HG02588 (cell line): ENCODE measurements around the gene FKBP4.

Experiments
- ATAC-seq: cut with Tn5 transposase; IDR thresholded peaks from one replicate; pipeline ENCODE4 v1.9.1; 2021; ENCODE audit warnings: mild to moderate bottlenecking, moderate library complexity; ENCODE audit not compliant: unreplicated experiment

FKBP4 gene

DNA sequence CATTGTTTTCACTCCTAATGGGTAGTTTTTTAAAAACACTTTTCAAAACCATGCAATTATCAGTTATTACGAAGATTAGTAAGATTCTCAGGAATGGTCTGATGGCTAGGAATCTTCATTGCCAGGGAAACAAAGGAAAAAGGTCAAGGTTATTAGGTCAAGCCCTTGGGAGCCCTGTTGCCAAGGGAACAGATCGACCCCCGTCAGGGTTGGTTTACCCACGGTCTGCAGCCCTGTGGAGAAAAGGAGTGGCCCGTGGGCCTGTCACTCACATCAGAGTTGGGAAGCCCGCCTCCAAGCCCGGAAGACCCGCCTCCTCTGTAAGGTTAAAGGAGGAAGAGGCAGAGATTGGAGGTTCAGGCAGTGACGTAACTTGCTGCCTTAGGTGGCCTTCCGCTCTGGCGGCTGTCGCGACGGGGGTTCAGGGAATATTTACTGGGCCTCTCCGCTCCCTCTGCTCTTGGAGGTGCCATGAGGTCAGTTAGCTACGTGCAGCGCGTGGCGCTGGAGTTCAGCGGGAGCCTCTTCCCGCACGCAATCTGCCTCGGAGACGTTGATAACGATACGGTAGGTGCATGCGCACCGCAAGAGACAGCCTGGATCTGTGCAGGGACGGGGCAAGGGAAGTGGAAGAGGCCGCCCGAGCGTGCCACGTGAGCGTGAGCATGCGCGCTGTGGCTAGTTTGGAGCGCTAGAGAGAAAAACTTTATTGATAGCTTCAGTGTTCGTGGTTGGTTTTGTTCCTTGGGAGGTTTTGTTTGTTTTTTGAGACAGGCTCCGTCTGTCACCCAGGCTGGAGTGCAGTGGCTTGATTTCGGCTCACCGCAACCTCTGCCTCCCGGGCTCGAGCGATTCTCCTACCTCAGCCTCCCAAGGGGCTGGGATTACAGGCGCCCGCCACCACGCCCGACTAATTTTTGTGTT, 17.8 kb downstream of the FKBP4 start, which contains the start of gene ITFG2:
Gene ITFG2, plus strand, starts transcription at position 379 of the 924 bp plus-strand sequence. Its CDS starts 93 bp downstream, at position 472.
- peak; percentile 96 for ATAC-seq

DNA sequence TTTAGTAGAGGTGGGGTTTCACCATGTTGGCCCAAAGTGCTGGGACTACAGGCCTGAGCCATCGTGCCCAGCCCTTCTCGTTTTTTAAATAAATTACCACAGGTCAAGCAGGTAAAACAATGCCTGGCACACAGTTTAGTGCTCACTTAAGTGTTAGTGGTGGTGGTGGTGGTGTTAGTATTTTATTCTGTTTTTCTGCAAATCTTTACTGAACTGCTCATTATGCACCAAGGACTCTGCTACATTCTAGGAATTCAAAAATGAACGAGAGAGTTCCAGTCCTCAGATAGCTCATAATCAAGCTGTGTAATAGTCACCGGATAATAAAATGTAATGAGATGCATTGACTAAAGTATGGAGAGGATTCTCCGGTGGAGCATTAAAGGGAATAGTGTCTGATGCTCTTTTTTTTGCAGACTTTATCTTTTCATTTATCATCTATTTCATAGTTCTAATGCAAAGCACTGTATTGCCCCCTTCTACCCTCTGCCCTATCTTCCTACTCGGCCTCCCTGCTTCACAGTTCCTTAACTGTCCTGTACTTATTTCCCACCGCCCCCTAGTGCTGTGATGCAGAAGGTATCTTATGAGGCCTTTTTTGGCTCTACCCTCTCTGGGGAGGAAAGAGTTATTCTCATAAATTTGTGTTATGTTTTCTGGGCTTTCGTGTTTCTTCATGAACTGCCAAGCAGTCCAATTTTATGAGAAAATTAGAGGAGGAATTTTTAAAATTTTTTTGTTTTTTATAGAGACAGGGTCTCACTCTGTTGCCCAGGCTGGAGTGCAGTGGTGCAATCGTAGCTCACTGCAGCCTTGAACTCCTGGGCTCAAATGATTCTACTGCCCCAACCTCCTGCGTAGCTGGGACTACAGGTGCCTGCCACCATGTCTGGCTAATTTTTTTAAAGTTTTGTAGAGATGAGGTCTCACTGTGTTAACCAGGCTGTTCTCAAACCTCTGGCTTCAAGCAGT, 18.7 kb downstream of the FKBP4 start:
- ATAC-seq = peak; percentile 31

DNA sequence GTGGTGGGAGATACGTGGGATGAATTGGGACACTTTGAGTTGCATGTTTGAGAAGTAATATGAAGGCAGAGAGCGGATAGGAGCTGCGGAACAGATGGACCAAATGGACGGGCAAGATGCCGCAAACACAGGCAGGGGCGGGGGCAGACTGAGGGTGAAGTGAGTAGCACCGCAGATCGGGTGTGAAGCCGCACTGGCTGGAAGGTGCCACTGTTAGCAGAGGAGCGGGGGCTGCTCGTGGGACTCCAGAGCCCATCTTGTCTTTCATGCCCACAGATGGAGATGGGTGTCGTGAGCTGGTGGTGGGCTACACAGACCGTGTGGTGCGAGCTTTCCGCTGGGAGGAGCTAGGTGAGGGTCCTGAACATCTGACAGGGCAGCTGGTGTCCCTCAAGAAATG, 25.0 kb downstream of the FKBP4 start:
- no peak for ATAC-seq

DNA sequence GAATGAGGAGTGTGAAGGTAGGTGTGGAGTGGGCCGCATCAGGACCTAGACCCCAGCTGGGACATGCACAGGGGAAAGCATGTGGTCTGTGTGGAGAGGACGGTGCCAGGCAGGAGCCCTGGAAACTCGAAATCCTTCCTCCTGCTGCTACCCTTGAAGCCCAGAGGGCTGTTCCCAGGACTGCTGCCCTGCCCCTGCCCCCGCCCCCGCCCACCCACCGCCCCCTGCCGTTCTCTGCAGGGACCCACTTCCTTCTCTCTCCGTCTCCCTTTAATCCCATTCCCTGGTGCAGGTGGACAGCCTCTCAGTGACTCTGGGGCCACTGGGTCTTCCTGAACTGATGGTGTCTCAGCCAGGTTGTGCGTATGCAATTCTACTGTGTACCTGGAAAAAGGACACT, 25.7 kb downstream of the FKBP4 start:
- no peak for ATAC-seq

DNA sequence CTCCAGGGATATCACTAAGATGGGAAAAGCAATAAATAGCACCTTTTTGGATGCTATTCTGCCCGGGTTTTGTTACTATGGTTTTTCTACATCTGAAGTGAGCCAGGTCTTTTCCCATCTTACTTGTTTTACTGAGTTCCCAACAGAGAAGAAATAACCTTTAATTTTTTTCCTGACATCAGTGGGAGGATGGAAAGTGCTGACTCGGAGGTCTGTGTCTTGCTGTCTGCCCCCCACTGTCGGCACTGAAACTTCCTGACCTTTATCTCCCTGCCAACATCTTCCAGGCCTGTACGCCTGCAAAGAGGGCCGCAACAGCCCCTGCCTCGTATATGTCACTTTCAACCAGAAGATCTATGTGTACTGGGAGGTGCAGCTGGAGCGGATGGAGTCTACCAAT, 28.7 kb downstream of the FKBP4 start:
- ATAC-seq = no peak

DNA sequence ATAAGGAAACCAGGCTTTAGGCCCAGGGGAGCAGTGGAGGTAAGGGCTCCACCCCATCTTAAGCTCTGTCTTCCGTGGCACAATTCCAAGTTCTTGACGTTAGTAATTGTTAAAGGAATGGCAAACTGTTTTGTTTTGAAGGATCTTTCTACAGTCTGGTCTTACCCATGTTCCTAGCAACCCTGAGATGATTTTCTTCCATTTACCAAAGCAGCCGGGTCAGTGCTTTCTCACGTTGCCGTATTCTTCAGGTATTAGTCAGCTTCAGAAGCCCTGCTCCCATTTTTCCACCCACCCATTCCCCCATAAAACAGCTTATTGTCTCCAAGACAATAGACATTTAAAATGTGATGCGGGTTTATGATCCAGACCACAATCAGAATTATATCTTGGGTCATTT, 29.8 kb downstream of the FKBP4 start:
- no peak for ATAC-seq

DNA sequence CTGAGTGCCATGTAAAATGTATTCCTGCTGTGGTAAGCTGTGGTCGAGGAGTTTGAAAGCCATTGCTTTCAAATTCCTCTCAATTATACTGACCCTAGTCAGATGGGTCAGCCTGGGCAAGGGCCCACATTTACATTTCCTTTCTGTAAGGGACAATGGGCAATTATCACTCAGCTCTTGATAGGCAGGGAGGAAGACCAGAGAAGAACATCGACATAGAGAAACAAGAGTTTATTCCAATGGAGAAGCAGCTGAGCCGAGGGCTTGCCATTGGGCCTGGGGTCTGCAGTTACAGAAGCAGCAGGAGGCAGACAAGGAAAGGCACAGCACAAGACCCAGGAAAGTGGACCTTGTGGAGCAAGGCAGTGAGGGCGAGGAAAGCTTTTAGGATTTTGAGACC, 30.4 kb downstream of the FKBP4 start:
- ATAC-seq = no peak

DNA sequence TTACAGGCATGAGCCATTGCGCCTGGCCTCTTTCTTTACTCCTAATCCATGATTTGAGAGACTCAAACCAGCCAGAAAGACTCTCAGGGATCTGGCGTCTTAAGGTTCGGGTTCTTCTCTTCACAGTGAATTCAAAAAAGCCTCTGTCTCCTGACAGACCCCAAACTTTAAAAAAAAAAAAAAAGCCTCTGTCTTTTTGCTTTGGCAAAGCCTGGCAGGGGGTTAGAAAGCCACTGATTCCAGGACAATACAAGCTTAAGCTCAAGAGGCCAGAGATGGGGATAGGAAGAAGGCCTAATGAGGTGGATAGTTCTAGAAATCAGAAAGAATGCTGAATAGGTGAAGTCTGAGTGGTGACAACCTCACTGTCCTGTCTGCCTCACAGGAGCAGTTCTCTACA, 31.3 kb downstream of the FKBP4 start:
- no peak for ATAC-seq

DNA sequence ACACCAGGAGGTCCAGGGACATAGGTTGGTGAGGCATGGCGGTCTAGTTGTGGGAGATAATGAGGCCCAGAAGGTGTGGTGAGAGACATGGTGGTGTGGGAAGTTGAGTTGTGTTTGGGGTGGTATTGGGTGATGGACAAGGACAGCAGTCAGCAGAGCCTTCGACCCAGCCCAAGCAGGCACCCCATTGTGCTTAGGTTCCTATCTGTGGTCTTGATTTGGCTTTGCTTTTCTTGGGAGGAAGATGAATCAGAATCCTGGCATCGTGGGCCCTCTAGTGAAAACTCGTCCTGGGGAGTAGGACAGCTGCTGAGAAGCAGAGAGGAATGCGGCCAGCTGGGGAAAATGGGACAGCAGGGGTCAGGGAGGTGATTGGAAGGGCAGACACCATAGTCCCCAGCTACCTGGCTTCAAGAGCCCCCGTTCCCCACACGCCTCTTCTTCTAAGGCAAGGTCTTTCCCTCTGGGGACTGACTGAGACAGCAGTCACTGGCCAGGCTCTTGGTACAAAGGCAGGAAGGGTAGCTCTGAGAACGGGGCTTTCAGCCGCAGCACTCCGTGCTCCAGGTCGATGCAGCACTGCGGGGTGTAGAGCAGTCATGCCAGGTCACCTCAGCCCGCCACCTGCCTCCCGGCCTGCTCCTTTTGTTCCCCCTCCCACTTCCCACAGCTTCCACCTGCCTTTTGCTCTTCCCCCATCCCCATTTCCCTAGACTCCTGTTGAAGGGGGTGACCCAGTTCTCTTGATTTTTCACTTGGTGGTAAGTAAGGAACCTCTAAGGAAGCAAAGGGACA, 32.1 kb downstream of the FKBP4 start:
- no peak for ATAC-seq

DNA sequence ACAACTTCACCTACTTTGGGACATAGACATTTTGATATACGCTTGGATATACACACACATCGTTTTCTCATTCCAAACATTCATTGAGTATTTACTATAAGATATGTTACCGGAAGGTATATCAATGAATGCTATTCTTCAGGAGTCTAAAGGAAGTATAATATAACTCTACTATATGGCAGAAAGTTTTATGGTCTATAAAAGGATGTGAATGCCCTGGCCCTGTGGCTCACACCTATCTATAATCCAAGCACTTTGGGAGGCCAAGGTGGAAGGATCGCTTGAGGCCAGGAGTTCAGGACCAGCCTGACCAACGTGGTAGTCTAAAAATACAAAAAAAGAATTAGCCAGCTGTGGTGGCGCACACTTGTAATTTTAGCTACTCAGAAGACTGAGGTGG, 34.5 kb downstream of the FKBP4 start:
- ATAC-seq = no peak

DNA sequence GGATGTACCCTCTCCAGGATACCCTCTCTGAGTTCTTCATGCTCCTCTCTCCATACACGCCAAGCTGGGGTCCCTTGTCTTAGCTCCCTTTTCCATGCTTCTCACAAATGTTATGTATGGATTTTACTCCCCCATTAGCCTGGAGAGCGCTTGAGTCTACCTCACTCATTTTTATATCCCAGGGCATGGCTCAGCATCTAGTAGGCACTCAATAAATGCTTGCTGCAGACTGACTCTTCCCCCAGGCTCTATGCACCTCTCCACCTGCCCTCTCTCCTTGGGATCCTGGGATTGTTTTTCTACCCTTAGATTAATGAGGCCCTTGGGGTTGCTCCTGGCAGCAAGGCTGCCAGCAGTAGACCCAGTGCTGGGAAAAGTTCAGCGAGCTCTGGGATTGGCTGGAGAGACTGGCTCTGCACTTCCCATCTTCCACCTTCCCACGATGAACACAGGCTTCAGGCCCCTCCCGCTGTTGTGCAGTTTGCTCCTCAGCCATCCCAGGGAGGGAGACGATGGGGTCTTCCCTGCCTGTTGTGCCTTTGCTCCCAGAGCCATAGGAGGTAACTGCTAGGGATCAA, 37.9 kb downstream of the FKBP4 start:
- no peak for ATAC-seq

DNA sequence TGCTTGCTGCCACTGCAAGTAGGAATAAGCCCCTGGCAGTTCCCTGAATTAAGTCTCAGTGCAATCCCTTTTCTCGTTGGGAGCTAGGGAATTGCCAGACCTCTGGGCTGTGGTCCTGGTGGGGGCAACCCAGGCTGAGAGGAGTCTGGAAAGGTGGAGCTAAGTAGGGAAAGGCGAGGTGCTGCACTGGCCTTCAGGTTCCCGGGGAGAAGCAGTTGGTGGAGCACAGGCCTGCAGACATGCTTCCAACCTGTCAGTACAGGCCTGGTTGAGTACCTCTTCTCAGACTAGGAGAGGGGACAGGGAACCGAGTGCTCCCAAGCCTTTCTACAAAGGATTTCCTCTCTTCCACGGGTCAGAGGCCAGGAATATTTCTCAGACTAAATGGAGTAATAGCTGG, 38.6 kb downstream of the FKBP4 start:
- ATAC-seq = no peak

DNA sequence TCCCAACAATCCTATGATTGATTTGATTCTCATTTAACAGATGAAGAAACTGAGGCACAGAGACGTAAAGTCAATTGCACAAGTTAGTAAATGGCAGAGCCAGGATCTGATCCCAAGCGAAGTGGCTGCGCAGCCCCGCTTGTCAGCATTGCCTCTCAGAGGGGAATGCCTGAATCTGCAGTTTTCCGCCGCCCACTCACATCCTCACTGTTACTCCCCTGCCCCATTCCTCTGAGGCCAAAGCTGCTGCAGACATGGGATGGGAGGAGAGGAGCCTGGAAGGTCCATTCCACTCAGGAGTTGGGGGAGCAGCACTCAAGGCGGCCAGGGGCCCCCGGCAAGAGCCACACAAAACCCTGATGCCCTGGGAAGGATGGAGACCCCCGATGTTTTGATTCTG, 39.0 kb downstream of the FKBP4 start:
- ATAC-seq = no peak

DNA sequence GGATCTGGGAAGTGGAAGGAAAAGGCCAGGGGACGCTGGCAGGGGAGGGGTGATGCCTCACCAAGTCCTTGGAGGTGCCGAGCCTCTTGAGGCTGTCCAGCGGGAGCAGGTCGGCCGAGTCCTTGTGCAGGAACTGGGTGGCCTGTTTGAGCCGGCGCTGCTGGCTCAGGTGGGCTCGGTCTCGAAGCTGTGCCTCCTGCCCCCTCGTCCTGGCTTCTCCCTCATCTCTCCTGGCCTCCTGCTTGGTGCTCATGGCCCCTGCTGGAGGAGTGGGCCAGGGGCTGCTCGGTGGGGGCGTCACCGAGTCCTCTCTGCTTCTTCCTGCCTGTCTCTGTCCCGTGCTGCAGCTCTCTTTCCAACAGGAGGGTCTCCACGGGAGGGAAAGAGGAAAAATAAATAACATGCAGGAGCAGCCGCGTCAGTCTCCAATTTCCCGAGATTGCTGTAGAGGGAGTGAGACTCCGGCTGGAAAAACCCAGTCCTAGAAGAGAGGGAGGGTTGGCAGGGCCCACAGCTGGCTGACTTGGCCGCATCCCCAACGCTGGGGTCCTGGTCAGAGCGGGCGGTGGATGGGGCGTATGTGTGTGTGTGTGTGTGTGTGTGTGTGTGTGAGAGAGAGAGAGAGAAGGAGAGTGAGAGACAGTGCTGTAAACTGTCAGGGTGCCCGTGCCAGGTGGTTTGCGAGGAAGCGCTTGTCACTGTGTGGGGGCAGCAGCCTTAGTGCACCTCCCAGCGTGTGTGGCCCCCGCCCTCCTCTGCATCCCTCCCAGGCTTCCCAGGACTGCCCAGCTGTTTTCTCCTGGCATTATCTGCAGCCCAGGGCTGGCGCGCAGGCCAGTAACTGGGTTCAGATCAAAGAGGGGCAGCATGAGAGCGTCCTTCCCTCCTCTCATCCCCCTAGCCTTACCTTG, 40.1 kb downstream of the FKBP4 start, which contains the start of gene NRIP2:
Gene NRIP2, minus strand, starts transcription at position 455 of the 911 bp plus-strand sequence. Its CDS starts 52 bp downstream, at position 403.
- ATAC-seq = no peak

DNA sequence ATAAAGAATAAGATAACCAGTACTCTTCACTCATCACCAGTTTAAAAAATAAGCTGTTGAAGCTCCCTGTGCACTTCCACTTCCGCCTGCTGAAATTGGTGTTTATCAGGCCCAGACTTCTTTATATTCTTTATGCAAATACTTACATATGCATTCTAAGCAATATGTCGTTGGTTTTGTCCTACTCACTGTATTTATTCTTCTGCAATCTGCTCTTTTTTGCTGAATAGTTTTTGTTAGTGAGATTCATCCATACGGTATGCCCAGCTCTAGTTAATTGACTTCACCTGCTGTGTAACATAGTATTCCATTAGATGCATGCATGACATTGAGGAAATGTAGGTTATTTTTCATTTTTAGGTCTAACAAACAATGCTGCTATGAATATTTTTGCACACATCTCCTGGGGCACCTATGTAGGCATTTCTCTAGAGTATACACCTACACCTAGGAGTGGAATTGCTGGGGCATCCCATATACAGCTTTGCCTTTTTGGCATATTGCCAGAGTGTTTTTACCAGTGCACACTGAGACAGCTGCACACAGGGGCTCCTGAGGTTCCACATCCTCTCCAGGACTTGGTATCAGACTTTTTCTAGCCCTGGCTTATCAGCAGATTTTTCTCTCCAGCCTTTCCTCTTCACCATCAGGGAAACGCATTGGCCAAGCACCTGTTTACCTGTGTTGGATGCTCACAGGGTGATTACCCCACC, 41.1 kb downstream of the FKBP4 start:
- no peak for ATAC-seq

DNA sequence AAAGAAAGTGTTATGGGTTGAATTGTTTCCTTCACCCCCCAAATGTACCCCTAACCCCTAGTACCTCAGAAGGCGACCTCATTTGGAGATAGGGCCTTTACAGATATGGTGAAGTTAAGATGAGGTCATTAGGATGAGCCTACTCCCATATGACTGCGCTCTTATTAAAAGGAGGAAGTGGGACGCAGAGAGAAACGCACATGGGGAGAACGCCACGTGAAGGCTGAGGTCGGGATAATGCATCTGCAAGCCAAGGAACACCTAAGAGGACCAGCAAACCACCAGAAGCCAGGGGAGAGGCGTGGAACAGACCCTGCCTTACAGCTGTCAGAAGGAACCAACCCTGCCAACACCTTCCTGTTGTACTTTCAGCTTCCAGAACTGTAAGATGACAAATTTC, 41.8 kb downstream of the FKBP4 start:
- no peak for ATAC-seq

DNA sequence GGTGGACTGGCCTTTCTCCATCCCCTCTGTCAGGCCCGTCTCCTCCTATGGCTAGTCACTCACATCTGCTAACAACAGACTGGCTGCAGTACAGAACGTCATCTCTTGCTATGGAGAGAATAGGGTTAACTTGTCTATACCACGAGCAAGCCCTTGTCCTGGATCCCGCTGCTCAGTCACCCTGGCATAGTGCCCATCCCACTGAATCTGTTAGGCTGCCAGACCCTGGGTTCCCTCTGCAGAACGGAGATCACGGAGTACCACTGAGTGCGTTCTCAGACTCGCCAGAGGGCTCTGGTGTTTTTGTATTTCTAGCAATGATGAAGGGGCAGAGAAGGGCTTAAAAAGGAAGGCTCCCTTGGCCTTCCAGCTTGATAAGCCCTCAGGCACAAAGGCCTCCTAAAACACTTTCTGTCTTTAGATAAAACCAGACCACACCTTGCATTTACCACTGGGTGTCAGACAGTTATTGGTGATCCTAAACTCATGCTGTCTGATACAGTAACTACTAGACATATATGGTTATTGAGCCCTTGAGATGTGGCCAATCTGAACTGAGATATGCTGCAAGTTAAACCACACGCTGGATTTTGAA, 46.4 kb downstream of the FKBP4 start:
- no peak for ATAC-seq

DNA sequence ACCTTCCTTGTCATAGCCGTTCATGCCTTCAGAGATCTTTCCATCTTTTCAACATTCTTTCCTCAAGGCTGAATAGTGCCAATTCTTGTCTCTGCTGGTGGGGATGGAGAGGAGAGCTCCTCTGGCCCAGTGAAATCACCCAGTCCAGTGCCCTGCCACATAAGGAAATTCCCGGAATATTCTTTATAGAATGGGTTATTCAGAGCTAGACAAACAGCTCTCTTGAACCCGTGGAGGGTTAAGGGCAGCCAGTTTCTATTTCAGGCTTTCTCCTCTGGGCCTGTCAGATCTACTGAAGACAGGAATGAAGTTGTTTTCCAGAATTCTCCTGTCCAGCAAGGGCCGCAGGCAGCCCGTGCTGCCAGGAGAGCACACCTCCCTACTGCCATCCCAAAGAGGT, 48.2 kb downstream of the FKBP4 start:
- no peak for ATAC-seq
